ENCODE data around the gene RNF208. TPM values are rescaled to one million over a fixed set of nuclear protein-coding genes. Genes with fewer than 3 reads are reported as not detected.

RNF208 gene
- total and polyA plus RNA-seq, 2 of the 4 experiments (the other 2 are of a cell fraction), result 1.2 TPM; not detected in 1

DNA sequence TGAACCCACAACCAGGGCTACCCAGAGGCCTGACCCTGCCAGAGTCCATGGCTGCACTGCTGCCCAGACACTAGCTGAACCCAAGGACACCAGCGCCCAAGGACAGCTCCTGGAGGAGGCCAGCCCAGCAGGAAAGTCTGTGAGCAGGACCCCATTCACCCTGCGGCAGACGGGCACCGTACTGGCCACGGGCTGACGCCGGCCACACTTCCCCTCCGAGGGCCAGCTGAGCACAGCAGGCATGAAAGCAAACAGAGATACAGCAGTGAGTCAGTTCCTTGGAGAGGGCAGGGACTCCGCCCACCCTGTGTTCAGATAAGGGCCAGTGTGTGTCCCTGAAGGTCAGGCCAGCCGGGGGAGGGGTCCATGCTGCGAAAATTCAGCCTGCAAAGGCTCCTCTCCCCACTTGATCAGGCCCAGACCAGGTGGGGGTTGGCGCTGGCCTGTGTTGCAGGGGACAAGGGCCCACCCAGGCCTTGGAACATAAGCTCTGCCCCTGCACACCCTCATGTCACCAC lies 3.2 kb downstream of the RNF208 start:
- H3K56ac ChIP-seq (ENCODE audit: extremely low read depth, insufficient read depth, low read length), result no peak overlapping the region
- peak; percentile 34 for DNase-seq
- dilution Hi-C loops (cut with HindIII; ENCODE audit: low sequenced_read_pairs, unreplicated experiment), result no loop called here
- intact Hi-C loops (cut with micrococcal nuclease), result no loop called here
- WGBS, 2 experiments (ENCODE audit: extremely low coverage in 2 of 2, insufficient read length in 1 of 2), result 72% methylated on average over 8 of the region's 12 CpGs; no CpG with 5 or more reads in 1 of the 2 experiments
- H3K23ac ChIP-seq (ENCODE audit: low read depth, low read length), result no peak overlapping the region
- no peaks in the 10 kb centered on the region for H3K9me3 ChIP-seq (ENCODE audit: control insufficient read depth, insufficient read depth, low read length)
- peak; percentile 20 for ATAC-seq (ENCODE audit: low read depth)
- no peak overlapping the region for H3K14ac ChIP-seq (replicated peaks; ENCODE audit: low read depth, low read length)
- no peak overlapping the region for H3K4me2 ChIP-seq (ENCODE audit: low read depth, low read length)
- H3K9ac ChIP-seq (ENCODE audit: low read depth, low read length), result no peak overlapping the region
- peaks cover 3% of the 10 kb centered on the region; the same call in 1 of the 2 replicates for H3K9me1 ChIP-seq (ENCODE audit: insufficient read depth, low read length)
- 0 out of 3 replicates have a peak overlapping the region, but pooled peaks have one; percentile 22 for H2BK15ac ChIP-seq (ENCODE audit: low read depth, low read length)
- no peaks in the 10 kb centered on the region for H4K20me1 ChIP-seq (ENCODE audit: insufficient read depth, low read length)
- H3K36me3 ChIP-seq (ENCODE audit: control insufficient read depth, insufficient read depth, low read length), result peaks cover 16% of the 10 kb centered on the region
- no peak overlapping the region for H2BK20ac ChIP-seq (ENCODE audit: low read depth, low read length)
- TF ChIP-seq RAD21 (IDR thresholded peaks at IDR 0.05; ENCODE audit: low read length) (no peak), RFX5 (IDR thresholded peaks at IDR 0.05; ENCODE audit: low read depth, low read length) (no peak), RCOR1 (IDR thresholded peaks at IDR 0.05; ENCODE audit: insufficient replicate concordance, low read length) (no peak), NFE2L2 (IDR thresholded peaks at IDR 0.05; ENCODE audit: low read depth, low read length) (no peak), MAFK (IDR thresholded peaks at IDR 0.05; ENCODE audit: low read depth, low read length) (no peak)
- TF ChIP-seq, protein P1, sequence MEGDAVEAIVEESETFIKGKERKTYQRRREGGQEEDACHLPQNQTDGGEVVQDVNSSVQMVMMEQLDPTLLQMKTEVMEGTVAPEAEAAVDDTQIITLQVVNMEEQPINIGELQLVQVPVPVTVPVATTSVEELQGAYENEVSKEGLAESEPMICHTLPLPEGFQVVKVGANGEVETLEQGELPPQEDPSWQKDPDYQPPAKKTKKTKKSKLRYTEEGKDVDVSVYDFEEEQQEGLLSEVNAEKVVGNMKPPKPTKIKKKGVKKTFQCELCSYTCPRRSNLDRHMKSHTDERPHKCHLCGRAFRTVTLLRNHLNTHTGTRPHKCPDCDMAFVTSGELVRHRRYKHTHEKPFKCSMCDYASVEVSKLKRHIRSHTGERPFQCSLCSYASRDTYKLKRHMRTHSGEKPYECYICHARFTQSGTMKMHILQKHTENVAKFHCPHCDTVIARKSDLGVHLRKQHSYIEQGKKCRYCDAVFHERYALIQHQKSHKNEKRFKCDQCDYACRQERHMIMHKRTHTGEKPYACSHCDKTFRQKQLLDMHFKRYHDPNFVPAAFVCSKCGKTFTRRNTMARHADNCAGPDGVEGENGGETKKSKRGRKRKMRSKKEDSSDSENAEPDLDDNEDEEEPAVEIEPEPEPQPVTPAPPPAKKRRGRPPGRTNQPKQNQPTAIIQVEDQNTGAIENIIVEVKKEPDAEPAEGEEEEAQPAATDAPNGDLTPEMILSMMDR (conservative IDR thresholded peaks at IDR 0.05; ENCODE audit: low read depth, low read length), result no peak
- CTCF ChIA-PET, result no interaction called here
- peaks cover 0 to 4% of the 10 kb centered on the region in 2 experiments; a peak in 1 of 4 replicates for H3K79me1 ChIP-seq (ENCODE audit: low read depth in 1 of 2, low read length in 2 of 2)
- H3K4me3 ChIP-seq (ENCODE audit: insufficient read depth, low read depth, low read length), result no peak overlapping the region
- peaks cover 14% of the 10 kb centered on the region for H3K4me1 ChIP-seq (ENCODE audit: control insufficient read depth, insufficient read depth, low read length)
- peak overlapping the region; percentile 31; the same call in 1 of the 2 replicates for H3K27ac ChIP-seq (ENCODE audit: insufficient read depth, low read length)
- peak overlapping the region in 1 of 2 experiments; percentile 26; a peak in 1 of 4 replicates for H4K8ac ChIP-seq (ENCODE audit: low read depth in 2 of 2, low read length in 2 of 2)
- POLR2A ChIA-PET (ENCODE audit: unreplicated experiment), result interaction anchor here (0.6 kb wide), 1 partner anchor 15 kb away, joined by 5 read pairs; no protein-coding TSS in a partner anchor
- no peak overlapping the region for H4K91ac ChIP-seq (ENCODE audit: insufficient read depth, low read depth, low read length)
- H2AK5ac ChIP-seq (ENCODE audit: low read depth, low read length), result no peak overlapping the region
- H3K4ac ChIP-seq (ENCODE audit: low read depth, low read length), result no peak overlapping the region; the same call in 1 of the 2 replicates
- no TSS peak for BruUV-seq (replicated peaks)
- H4K5ac ChIP-seq (ENCODE audit: low read depth, low read length), result no peak overlapping the region; the same call in 1 of the 2 replicates
- no peak overlapping the region for H2BK120ac ChIP-seq (ENCODE audit: low read depth, low read length)
- H3K27me3 ChIP-seq (ENCODE audit: control insufficient read depth, insufficient read depth, low read length), result no peaks in the 10 kb centered on the region
- peak overlapping the region; percentile 72 for H2AK9ac ChIP-seq (replicated peaks; ENCODE audit: low read depth, low read length, poor library complexity)
- peak overlapping the region; percentile 23 for H2BK5ac ChIP-seq (ENCODE audit: low read depth, low read length, poor library complexity, severe bottlenecking)
- in situ Hi-C loops (cut with MboI; ENCODE audit: low sequenced_read_pairs), result no loop called here
- H3K18ac ChIP-seq (ENCODE audit: low read depth, low read length), result no peak overlapping the region
- peak overlapping the region; percentile 61 for H2AFZ ChIP-seq (replicated peaks; ENCODE audit: low read length, poor library complexity)
